ENCODE data around the gene CEP290.

DNA sequence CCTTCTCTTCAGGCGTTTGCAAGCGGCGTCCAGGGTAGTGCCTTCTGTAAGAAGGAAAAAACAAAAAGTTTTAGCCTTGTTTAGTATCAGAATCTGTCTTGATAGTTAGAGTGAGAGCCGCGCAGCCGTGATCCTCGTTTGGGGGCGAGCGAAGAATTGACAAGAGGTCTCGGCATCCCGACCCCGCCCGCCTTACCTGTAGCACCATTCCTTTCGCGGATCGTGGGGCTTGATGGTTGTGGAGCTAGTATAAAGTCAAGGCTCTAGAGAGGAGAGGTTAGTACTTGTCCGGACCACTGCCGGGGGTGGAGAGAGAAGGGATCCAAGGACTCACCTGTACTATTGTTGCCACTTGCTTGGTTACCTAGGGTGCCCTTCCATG, 713 bp upstream of the CEP290 start:
- TF ChIP-seq POLR2A (IDR thresholded peaks at IDR 0.05; ENCODE audit: low read depth, low read length) (no peak), POLR2AphosphoS5 (IDR thresholded peaks at IDR 0.05; ENCODE audit: low read depth, low read length) (no peak), SPI1 (IDR thresholded peaks at IDR 0.05; ENCODE audit: low read depth, low read length) (no peak), TAF1 (IDR thresholded peaks at IDR 0.05; ENCODE audit: low read depth, low read length) (no peak), PAX5 (IDR thresholded peaks at IDR 0.05; ENCODE audit: insufficient read depth, low read length, severe bottlenecking) (no peak), POU2F2 (IDR thresholded peaks at IDR 0.05; ENCODE audit: low read depth, low read length) (no peak)

All from GM12891 (cell line).